Raji (cell line): ENCODE data around the gene BCAS3.

Source experiments
- POLR2A ChIP-seq: IDR thresholded peaks from 2 replicates; pipeline ENCODE4 v1.6.1; 2011; ENCODE audit warnings: low read depth, low read length, control low read depth; ENCODE audit not compliant: insufficient read depth

Gene BCAS3

GRCh38 chr17:61328351-61328750 is 650.7 kb downstream of the BCAS3 start:
- no peak for TF ChIP-seq POLR2A

- no peak for TF ChIP-seq POLR2A
Observed at GRCh38 chr17:61330174-61331150, 652.8 kb downstream of the BCAS3 start.

- no peak for TF ChIP-seq POLR2A
Observed at GRCh38 chr17:61331178-61331577, 653.5 kb downstream of the BCAS3 start.

GRCh38 chr17:61331886-61332285 is 654.2 kb downstream of the BCAS3 start:
- TF ChIP-seq POLR2A: no peak

DNA sequence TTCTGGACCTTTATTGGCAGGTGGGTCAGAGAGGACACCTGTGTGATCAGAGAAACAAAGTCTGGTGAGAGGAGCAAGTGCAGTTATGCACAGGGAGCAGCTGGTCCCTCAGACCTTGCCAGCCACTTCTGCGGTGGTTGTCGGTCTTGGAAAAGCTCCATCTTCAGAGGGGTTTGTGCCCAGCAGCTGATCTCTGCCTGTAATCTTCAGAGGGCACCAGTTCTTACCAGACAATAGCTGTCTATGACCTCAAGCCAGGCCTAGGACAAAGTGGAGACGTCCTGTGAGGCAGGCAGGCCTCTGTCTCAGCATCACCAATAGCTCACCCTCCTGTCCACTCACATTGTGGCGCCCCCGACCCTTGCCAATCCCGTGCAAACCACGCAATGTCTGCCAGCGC is 655.5 kb downstream of the BCAS3 start:
- TF ChIP-seq POLR2A: no peak

DNA sequence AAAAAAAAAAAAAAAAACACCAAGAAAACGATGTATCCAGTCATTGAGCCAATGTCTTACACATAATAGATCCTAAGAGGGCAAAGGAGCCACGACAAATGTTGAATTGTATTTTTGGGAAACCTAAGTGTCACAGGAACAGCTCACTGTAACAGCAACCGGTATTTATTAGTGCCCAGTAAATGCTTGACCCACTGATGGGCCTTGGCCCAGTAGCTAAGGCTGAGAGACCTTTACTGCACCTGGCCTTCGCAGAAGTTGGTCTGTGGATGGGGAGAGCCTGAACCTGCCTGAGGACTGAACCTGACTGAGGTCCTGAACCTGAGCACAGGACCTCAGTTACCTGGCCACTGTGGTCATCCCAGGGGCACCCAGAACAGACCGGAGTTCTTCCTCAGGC is 657.0 kb downstream of the BCAS3 start:
- no peak for TF ChIP-seq POLR2A

DNA sequence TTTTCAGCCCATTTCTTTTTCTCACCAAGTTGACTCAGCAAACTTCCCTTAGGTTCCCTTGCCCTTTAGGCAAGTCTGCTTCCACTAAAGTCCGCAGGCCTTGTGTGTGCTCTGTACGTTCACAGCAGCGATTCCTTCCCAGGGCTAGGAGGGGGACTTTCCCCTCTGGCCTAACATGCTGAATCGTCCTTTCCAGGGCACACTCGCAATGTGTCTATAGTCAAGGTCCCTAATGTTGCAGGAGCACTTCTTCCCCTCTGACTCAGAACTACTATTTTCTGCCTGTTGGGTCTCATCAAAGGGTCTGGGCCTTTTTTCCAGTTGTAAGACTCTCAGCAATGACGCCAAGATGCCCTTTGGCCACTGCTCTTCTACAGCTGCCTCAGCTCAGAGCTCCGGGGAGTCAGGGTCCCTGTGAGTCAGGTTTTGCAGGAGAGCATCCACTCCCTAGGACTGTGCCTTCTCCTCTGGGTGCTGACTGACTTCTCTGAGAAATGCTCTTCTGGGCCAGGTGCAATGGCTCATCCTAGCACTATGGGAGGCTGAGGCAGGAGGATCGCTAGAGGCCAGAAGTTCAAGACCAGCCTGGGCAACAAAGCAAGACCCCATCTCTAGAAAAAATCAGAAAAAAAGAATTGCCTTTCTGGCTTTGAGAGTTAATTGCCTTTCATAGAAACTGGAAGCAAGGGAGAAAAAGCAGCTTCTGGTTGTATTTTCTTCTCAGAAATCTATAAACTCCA is 657.6 kb downstream of the BCAS3 start:
- no peak for TF ChIP-seq POLR2A

GRCh38 chr17:61335845-61336655 is 658.4 kb downstream of the BCAS3 start:
- no peak for TF ChIP-seq POLR2A

- TF ChIP-seq POLR2A: no peak
Observed at GRCh38 chr17:61337290-61337689, 659.6 kb downstream of the BCAS3 start.

DNA sequence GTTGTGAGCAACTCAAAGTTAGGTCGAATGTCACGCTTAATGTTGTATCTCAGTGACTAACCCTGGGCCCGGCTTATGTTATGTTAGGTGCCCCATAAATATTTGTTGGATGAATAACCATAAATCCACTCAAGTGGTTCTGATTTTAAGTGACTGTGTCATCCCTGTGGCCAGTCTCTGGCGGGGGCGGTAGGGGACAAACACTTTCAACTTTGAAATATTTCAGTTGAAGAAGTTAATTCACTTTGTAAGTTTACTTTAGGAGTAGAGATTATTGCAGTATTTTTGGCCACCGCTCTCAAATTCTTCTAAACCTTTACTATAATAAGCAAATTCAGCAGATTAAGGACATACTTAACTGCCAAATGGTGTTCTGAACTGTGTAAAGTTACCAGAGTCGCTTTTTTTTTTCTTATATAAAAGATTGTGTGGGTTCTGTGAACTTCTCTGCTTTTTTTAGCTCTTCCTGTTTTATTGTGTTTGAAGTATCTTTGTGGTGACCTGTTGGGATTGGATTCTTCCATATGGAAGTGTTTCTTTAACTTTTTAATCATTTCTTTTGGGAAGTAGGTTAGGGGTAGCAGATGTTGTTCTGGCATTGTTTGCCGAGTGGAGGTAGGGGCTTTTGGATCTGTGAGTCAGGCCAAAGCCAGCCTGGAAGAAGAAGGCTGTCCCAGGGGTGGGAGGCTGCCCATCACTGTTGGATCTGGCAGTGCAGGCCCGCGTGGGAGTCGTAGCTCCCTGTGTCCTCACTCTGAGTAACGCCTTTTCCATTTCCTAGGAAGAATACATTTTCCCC is 660.5 kb downstream of the BCAS3 start:
- TF ChIP-seq POLR2A: no peak

- TF ChIP-seq POLR2A: no peak
Observed at GRCh38 chr17:61338874-61339478, 661.3 kb downstream of the BCAS3 start.

DNA sequence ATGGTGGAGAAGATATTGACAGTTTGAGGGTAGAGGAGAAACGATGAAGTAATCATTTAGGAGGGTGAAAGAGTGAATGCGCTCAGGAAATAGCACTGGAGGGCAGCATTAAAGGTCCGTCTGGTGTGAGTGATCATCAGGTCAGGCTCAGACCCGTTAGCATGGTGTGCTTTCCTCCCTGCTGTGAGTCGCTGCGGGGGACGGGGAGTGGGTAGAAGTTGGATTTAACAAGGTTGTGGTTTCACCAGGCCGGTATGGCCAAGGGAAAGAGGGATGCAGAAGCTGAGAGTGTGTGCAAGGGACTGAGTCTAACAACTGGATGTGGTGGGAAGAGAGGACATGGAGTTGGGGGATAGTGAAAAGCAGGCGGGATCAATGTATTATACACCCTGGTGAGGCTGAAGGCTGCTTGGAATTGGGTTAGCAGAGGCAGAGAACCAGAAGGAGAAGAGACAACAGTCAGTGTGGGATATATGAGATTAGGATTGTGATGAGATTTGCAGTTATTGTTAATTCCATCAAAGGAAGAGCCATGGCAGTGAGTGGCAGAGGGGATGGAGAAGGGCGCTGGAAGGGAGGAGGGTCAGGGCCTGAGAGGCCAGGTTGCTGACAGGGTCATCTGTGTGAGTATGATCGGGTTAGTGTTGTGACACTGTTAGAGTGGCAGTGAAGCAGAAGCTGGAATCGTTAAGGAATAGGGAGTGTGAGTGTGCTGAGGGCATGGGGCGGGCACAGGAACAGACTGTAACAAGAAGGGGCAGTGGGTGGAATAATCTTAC is 663.0 kb downstream of the BCAS3 start:
- no peak for TF ChIP-seq POLR2A

- no peak for TF ChIP-seq POLR2A
Observed at GRCh38 chr17:61343576-61343975, 665.9 kb downstream of the BCAS3 start.
